Measurements from ENCODE around the gene BAIAP2L1.

GRCh38 chr7:98414205-98414900 lies 13.5 kb upstream of the BAIAP2L1 start:
- TF ChIP-seq POLR2A (IDR thresholded peaks at IDR 0.05; ENCODE audit: low read depth, low read length) (no peak), TAF1 (IDR thresholded peaks at IDR 0.05; ENCODE audit: borderline replicate concordance, low read depth, low read length) (no peak)
